Panc1 (cell line): ENCODE data around the gene RCOR1. TPM values are rescaled to one million over a fixed set of nuclear protein-coding genes. Genes with fewer than 3 reads are reported as not detected.
"Not testable (repeated sequence)": the region's sequence is repeated elsewhere in the genome, so short reads cannot be mapped to it uniquely, and the experiment has no call there.

Experiments used
- ATAC-seq: fragments of 200-7000 bp; cut with Tn5 transposase; 2 replicates; pipeline ENCODE4 v1.9.1; 2020; ENCODE audit warnings: mild to moderate bottlenecking, moderate library complexity
- BruUV-seq: library from RNA; stranded (reverse); fragments of 400-500 nt; replicated peaks from 2 replicates; lab custom pipeline; 2021; lab: Mats Ljungman, UMichigan
- CTCF ChIA-PET: fragments of 300-600 bp; sonication (Branson Sonifier 250); formaldehyde crosslinking; loops from one replicate; lab custom pipeline; 2022; ENCODE audit warnings: antibody characterized with exemption; lab: Charles Lee
- POLR2A ChIA-PET: fragments of 300-600 bp; sonication (Branson Sonifier 250); formaldehyde crosslinking; loops from one replicate; lab custom pipeline; 2022; ENCODE audit warnings: antibody characterized with exemption; lab: Charles Lee
- DNase-seq: peaks from one replicate; pipeline ENCODE4 v3.0.0-alpha.2; 2010; ENCODE audit warnings: low read depth, low spot score
- H3K27ac ChIP-seq: 2 replicates; pipeline ENCODE4 v1.5.1; 2011; ENCODE audit warnings: mild to moderate bottlenecking, low read length, inconsistent platforms
- H3K27me3 ChIP-seq: fragments of 200-500 bp; sonication (Bioruptor generic); 2 replicates; pipeline ENCODE4 v1.6.0; 2014; ENCODE audit warnings: low read length, inconsistent platforms; ENCODE audit not compliant: control insufficient read depth, insufficient read depth
- H3K36me3 ChIP-seq: fragments of 200-500 bp; sonication (Bioruptor generic); 2 replicates; pipeline ENCODE4 v1.5.1; 2014; ENCODE audit warnings: inconsistent platforms, mild to moderate bottlenecking, low read length, moderate library complexity; ENCODE audit not compliant: control insufficient read depth, insufficient read depth
- H3K4me1 ChIP-seq: 2 replicates; pipeline ENCODE4 v1.5.1; 2011; ENCODE audit warnings: inconsistent platforms, mild to moderate bottlenecking, low read length, moderate library complexity; ENCODE audit not compliant: control insufficient read depth, insufficient read depth
- H3K4me3 ChIP-seq, 2 experiments: 2 replicates each; pipeline ENCODE4 v1.5.1; 2011 to 2012; ENCODE audit warnings: low read depth in 2 of 2, low read length in 2 of 2, mild to moderate bottlenecking in 2 of 2, inconsistent platforms in 1 of 2, moderate library complexity in 1 of 2
- H3K9me3 ChIP-seq: fragments of 200-500 bp; sonication (Bioruptor generic); 2 replicates; pipeline ENCODE4 v1.5.1; 2014; ENCODE audit warnings: low read depth, mild to moderate bottlenecking, inconsistent platforms, low read length, moderate library complexity; ENCODE audit not compliant: control insufficient read depth, insufficient read depth
- POLR2AphosphoS5 ChIP-seq: IDR thresholded peaks from 2 replicates; pipeline ENCODE4 v1.6.1; 2012; ENCODE audit warnings: mild to moderate bottlenecking, low read depth, low read length, moderate library complexity
- SIN3A ChIP-seq: IDR thresholded peaks from 2 replicates; pipeline ENCODE4 v1.6.1; 2012; ENCODE audit warnings: low read depth, mild to moderate bottlenecking, low read length, moderate library complexity, borderline replicate concordance; ENCODE audit not compliant: insufficient read depth
- TCF7L2 ChIP-seq: IDR thresholded peaks from 2 replicates; pipeline ENCODE4 v1.6.1; 2011; ENCODE audit warnings: mild to moderate bottlenecking, low read depth, low read length, inconsistent platforms
- in situ Hi-C: cut with HindIII; loops from 2 replicates; pipeline ENCODE4 v1.10.0; 2016; ENCODE audit warnings: low sequenced_read_pairs, low pct_unique_long_range_greater_than_20kb
- intact Hi-C: fragments of 100-400 bp; cut with micrococcal nuclease; formaldehyde crosslinking; loops from one replicate; pipeline ENCODE4 v1.10.0; 2022; ENCODE audit not compliant: unreplicated experiment
- total RNA-seq: library from RNA; stranded (reverse); gene quantifications from one replicate; pipeline ENCODE4 v1.2.1, GENCODE V29; 2021; ENCODE audit not compliant: unreplicated experiment
- TF ChIP-seq, protein P1 (sequence below): fragments of 450-650 bp; IDR thresholded peaks from 2 replicates; pipeline ENCODE4 v1.5.1; 2017; ENCODE audit warnings: mild to moderate bottlenecking
- TF ChIP-seq, protein P2 (sequence below), 2 experiments: IDR thresholded peaks; 2 replicates each; pipeline ENCODE4 v1.6.1; 2011 to 2012; ENCODE audit warnings: low read depth in 2 of 2, control low read depth in 1 of 2, low read length in 1 of 2, mild to moderate bottlenecking in 1 of 2, moderate library complexity in 1 of 2; ENCODE audit not compliant: insufficient read depth in 1 of 2

RCOR1 gene
- total RNA-seq, 1 experiment from 2014 or later, result 27.1 TPM

DNA sequence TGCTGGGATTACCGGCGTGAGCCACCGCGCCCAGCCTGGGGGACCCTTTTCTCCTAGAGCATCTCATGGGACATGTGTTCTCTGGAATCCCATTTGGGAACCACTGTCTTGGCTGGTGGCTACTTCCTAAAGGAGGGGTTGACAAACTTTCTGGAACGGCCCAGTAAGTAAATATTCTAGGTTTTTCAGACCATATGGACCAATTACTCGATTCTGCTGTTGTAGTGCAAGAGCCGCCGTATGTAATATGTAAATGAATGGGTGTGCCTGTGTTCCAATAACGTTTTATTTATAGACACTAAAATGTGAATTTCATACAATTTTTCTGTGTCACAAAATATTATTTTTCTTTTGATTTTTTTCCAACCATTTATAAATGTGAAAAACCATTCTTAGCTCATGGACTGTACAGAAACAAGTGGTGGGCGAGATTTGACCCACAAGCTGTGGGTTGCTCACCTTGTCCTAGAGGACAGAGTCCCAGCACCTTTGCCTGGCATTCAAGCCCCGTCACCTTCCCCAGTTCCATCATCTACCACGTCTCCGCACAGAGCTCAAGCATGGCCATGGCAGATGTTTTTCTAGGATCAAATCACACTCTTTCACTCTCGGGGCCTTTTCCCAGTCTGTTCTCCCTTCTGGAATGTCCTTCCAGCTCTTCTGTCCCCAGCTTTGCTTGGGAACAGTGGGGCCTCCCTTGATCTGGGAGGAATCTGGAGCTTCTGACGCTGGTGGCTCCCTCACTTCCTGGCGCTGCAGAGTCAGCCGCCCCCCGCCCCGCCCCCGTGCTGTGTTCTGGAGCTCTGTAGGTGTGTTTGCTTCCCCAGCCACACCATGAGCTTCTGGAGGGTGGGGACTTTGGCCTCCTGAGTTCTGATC, 17.9 kb upstream of the RCOR1 start:
- Histone ChIP-seq H3K4me3 (no peak overlapping the region), H3K4me1 (no peaks in the 10 kb centered on the region), H3K27me3 (no peaks in the 10 kb centered on the region), H3K36me3 (no peaks in the 10 kb centered on the region), H3K9me3 (no peaks in the 10 kb centered on the region), H3K27ac (no peak overlapping the region)
- intact Hi-C loops (no loop called here), in situ Hi-C loops (no loop called here)
- ATAC-seq, result no peak
- POLR2A ChIA-PET, result interaction anchor here (0.7 kb wide), 1 partner anchor 201 kb away, joined by 3 read pairs; no protein-coding TSS in a partner anchor
- CTCF ChIA-PET, result no interaction called here
- no peak for DNase-seq
- TF ChIP-seq SIN3A (no peak), TCF7L2 (no peak), POLR2AphosphoS5 (no peak)
- TF ChIP-seq, protein P1, sequence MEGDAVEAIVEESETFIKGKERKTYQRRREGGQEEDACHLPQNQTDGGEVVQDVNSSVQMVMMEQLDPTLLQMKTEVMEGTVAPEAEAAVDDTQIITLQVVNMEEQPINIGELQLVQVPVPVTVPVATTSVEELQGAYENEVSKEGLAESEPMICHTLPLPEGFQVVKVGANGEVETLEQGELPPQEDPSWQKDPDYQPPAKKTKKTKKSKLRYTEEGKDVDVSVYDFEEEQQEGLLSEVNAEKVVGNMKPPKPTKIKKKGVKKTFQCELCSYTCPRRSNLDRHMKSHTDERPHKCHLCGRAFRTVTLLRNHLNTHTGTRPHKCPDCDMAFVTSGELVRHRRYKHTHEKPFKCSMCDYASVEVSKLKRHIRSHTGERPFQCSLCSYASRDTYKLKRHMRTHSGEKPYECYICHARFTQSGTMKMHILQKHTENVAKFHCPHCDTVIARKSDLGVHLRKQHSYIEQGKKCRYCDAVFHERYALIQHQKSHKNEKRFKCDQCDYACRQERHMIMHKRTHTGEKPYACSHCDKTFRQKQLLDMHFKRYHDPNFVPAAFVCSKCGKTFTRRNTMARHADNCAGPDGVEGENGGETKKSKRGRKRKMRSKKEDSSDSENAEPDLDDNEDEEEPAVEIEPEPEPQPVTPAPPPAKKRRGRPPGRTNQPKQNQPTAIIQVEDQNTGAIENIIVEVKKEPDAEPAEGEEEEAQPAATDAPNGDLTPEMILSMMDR, result no peak
- TF ChIP-seq, protein P2, sequence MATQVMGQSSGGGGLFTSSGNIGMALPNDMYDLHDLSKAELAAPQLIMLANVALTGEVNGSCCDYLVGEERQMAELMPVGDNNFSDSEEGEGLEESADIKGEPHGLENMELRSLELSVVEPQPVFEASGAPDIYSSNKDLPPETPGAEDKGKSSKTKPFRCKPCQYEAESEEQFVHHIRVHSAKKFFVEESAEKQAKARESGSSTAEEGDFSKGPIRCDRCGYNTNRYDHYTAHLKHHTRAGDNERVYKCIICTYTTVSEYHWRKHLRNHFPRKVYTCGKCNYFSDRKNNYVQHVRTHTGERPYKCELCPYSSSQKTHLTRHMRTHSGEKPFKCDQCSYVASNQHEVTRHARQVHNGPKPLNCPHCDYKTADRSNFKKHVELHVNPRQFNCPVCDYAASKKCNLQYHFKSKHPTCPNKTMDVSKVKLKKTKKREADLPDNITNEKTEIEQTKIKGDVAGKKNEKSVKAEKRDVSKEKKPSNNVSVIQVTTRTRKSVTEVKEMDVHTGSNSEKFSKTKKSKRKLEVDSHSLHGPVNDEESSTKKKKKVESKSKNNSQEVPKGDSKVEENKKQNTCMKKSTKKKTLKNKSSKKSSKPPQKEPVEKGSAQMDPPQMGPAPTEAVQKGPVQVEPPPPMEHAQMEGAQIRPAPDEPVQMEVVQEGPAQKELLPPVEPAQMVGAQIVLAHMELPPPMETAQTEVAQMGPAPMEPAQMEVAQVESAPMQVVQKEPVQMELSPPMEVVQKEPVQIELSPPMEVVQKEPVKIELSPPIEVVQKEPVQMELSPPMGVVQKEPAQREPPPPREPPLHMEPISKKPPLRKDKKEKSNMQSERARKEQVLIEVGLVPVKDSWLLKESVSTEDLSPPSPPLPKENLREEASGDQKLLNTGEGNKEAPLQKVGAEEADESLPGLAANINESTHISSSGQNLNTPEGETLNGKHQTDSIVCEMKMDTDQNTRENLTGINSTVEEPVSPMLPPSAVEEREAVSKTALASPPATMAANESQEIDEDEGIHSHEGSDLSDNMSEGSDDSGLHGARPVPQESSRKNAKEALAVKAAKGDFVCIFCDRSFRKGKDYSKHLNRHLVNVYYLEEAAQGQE (IDR thresholded peaks at IDR 0.05; ENCODE audit: insufficient read depth in 1 of 2, low read depth in 2 of 2, low read length in 1 of 2), result no peak
- no TSS peak for BruUV-seq

DNA sequence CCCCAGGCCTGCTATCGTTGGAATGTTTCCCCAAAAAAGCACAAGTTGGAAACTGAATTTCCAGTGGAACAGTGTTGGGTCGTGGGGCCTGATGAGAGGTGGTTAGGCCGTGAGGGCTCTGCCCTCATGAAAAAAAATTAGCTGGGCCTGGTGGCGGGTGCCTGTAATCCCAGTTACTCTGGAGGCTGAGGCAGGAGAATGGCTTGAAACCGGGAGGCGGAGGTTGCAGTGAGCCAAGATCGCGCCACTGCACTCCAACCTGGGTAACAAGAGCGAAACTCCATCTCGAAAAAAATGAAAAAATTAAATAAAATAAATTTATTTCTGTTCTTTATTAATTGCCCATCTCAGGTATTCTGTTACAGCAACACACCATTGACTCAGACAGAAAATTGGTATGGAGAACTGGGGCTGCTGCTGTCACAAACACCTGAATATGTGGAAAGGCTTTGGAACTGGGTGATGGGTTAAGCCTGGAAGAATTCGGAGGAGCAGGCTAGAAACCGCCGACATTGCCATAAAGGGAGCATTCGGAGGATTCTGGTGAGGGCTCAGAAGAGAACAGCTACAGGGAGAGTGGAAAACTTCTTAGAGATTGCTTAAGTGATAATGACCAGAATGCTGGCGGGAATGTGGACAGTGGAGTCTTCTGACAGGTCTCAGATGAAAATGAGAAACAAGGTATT, 17.1 kb upstream of the RCOR1 start:
- H3K4me3 ChIP-seq, result no peak overlapping the region
- no peaks in the 10 kb centered on the region for H3K9me3 ChIP-seq
- BruUV-seq, result no TSS peak
- ATAC-seq (no peak), DNase-seq (no peak)
- H3K27me3 ChIP-seq, result no peaks in the 10 kb centered on the region
- intact Hi-C loops (no loop called here), in situ Hi-C loops (no loop called here)
- TF ChIP-seq SIN3A (no peak), TCF7L2 (no peak), POLR2AphosphoS5 (no peak)
- TF ChIP-seq, protein P2 (IDR thresholded peaks at IDR 0.05; ENCODE audit: insufficient read depth in 1 of 2, low read depth in 2 of 2, low read length in 1 of 2), result no peak
- TF ChIP-seq, protein P1, result no peak
- no peak overlapping the region for H3K27ac ChIP-seq
- ChIA-PET CTCF (no interaction called here), POLR2A (interaction anchor here (0.7 kb wide), 1 partner anchor 202 kb away, joined by 3 read pairs; no protein-coding TSS in a partner anchor)
- no peaks in the 10 kb centered on the region for H3K36me3 ChIP-seq
- no peaks in the 10 kb centered on the region for H3K4me1 ChIP-seq

DNA sequence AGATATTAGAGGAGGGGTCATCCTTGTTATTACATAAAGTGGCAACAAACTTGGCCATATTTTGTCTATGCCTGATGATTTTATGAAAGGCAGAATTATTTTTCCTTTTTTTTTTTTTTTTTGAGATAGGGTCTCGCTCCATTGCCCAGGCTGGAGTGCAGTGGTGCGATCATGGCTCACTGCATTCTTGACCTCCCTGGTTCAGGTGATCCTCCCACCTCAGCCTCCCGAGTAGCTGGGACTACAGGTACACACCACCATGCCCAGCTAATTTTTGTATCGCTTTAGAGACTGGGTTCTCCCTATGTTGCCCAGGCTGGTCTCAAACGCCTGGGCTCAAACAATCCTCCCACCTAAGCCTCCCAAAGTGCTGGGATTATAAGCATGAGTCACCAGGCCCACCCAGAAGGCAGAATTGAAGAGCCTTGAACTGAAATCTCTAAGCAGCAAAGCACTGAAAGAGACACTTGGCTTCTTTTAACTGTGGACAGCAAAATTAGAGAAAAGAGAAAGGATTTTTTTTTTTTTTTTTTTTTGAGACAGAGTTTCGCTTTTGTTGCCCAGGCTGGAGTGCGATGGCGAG, 16.5 kb upstream of the RCOR1 start:
- H3K9me3 ChIP-seq, DNase-seq, H3K36me3 ChIP-seq, POLR2A ChIA-PET, BruUV-seq, in situ Hi-C loops, intact Hi-C loops, H3K27ac ChIP-seq, H3K4me1 ChIP-seq, H3K27me3 ChIP-seq, H3K4me3 ChIP-seq, ATAC-seq, CTCF ChIA-PET: not testable (repeated sequence)
